ENCODE results near the gene C15orf40. TPM values are rescaled to one million over a fixed set of nuclear protein-coding genes. Genes with fewer than 3 reads are reported as not detected.

C15orf40 gene
- total and polyA plus RNA-seq, 2 of the 13 experiments (the other 11 are each of a cell fraction or from before 2014, with no cell fraction given): 24.0 to 26.3 TPM

- no peak overlapping the region for H3K9ac ChIP-seq (ENCODE audit: insufficient read depth, low read depth, low read length)
- peaks cover 3 to 40% of the 10 kb centered on the region in 2 experiments; a peak in 4 of 5 replicates for H3K36me3 ChIP-seq (replicated peaks in 1 of 2; ENCODE audit: control insufficient read depth in 1 of 2, insufficient read depth in 2 of 2, low read length in 2 of 2)
- ATAC-seq (no peak), FAIRE-seq (no peak), DNase-seq (ENCODE audit: low spot score) (no peak)
- intact Hi-C loops (cut with micrococcal nuclease; ENCODE audit: unreplicated experiment): no loop called here
- H3K4me3 ChIP-seq (replicated peaks in 1 of 3; ENCODE audit: insufficient read depth in 1 of 3, low read depth in 2 of 3, low read length in 3 of 3): no peak overlapping the region
- H3K79me2 ChIP-seq (ENCODE audit: insufficient read depth, low read length): peaks cover 66% of the 10 kb centered on the region
- in situ Hi-C loops (cut with HindIII; ENCODE audit: extremely low pct_ligation_motif_present, low pct_unique_long_range_greater_than_20kb): no loop called here
- no TSS peak for BruUV-seq (replicated peaks)
- H3K4me2 ChIP-seq (ENCODE audit: low read depth, low read length): no peak overlapping the region
- H3K27me3 ChIP-seq (ENCODE audit: control insufficient read depth in 1 of 2, insufficient read depth in 2 of 2, low read length in 2 of 2): no peaks in the 10 kb centered on the region
- no peak overlapping the region for H2AFZ ChIP-seq (ENCODE audit: low read length)
- H3K9me3 ChIP-seq (ENCODE audit: low read length): no peaks in the 10 kb centered on the region
- ChIA-PET POLR2A (interaction anchor here (0.6 kb wide), 1 partner anchor 23 kb away, joined by 3 read pairs; no protein-coding TSS in a partner anchor), CTCF (ENCODE audit: low intra/inter-chr PET ratio, low total read pairs) (no interaction called here)
- no peak overlapping the region for H3K27ac ChIP-seq (ENCODE audit: extremely low read length, insufficient read depth, low read length)
- WGBS (ENCODE audit: low lambda C conversion rate): 96% methylated on average over 6 of the region's 6 CpGs
- no peaks in the 10 kb centered on the region for H3K4me1 ChIP-seq (ENCODE audit: insufficient read depth, low read length)
- H4K20me1 ChIP-seq (ENCODE audit: insufficient read depth, low read length): peaks cover 10% of the 10 kb centered on the region; the same call in 1 of the 2 replicates
- TF ChIP-seq ZNF30 (CRISPR knock-in tag; IDR thresholded peaks at IDR 0.05): no peak
- TF ChIP-seq ZNF276 (CRISPR knock-in tag; IDR thresholded peaks at IDR 0.05; ENCODE audit: low read depth): no peak
- TF ChIP-seq CREB3 (CRISPR knock-in tag; IDR thresholded peaks at IDR 0.05): no peak
- TF ChIP-seq ZNF280D (CRISPR knock-in tag; IDR thresholded peaks at IDR 0.05): no peak
- no peak for TF ChIP-seq E2F2 (CRISPR knock-in tag; IDR thresholded peaks at IDR 0.05; ENCODE audit: borderline replicate concordance)
- TF ChIP-seq ZNF598 (CRISPR knock-in tag; IDR thresholded peaks at IDR 0.05; ENCODE audit: borderline replicate concordance): no peak
- TF ChIP-seq ZFP90 (CRISPR knock-in tag; IDR thresholded peaks at IDR 0.05; ENCODE audit: borderline replicate concordance): no peak
- no peak for TF ChIP-seq ZNF772 (CRISPR knock-in tag; IDR thresholded peaks at IDR 0.05)
- no peak for TF ChIP-seq ESRRA (CRISPR knock-in tag; IDR thresholded peaks at IDR 0.05; ENCODE audit: low read depth)
- no peak for TF ChIP-seq JUND (CRISPR knock-in tag; IDR thresholded peaks at IDR 0.05)
- no peak for TF ChIP-seq ZBTB34 (CRISPR knock-in tag; IDR thresholded peaks at IDR 0.05)
- TF ChIP-seq ZBTB1 (CRISPR knock-in tag; IDR thresholded peaks at IDR 0.05; ENCODE audit: borderline replicate concordance): no peak
- no peak for TF ChIP-seq THAP7 (CRISPR knock-in tag; IDR thresholded peaks at IDR 0.05)
Observed at GRCh38 chr15:83036253-83036652, 24.8 kb upstream of the C15orf40 start.

Measured in HepG2 (cell line).